ENCODE results near the gene ACSL4. TPM values are rescaled to one million over a fixed set of nuclear protein-coding genes. Genes with fewer than 3 reads are reported as not detected.
"Not testable (repeated sequence)": the region's sequence is repeated elsewhere in the genome, so short reads cannot be mapped to it uniquely, and the experiment has no call there.

The ACSL4 gene
- total and polyA plus RNA-seq, 5 donors from 2014 or later, result 13.4 to 32.2 (median 16.7) TPM

DNA sequence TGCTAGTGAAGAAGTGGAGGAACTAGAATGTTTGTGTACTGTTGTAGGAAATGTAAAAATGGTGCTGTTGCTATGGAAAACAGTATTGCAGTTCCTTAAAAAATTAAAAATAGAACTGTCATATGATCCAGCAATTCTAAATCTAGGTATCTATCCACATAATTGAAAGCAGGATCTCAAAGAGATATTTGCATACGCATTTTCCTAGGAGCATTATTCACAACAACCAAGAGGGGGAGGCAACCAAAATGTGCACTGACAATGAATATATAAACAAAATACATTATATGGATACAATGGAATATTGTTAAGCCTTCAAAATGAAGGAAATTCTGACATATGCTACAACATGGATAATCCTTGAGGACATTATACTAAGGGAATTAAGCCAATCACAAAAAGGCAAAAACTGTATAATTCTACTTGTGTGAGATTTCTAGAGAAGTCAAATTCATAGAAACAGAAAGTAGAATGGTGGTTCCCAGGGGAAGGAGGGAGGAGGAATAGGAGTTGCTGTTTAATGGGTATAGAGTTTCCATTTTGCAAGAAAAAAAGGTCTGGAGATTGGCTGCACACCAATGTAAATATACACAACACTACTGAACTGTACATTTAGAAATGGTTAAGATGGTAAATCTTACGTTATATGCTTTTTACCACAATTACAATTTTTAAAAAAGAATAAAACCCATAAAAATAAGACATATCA lies 72.5 kb downstream of the ACSL4 start:
- Mint-ChIP-seq H3K27ac (no peak overlapping the region), H3K4me1 (peaks cover 0 to 4% (median 0%) of the 10 kb centered on the region in 4 donors), H3K9me3 (peaks cover 0 to 8% (median 0%) of the 10 kb centered on the region in 7 donors), H3K4me3 (no peak overlapping the region), H3K36me3 (peaks cover 19% of the 10 kb centered on the region), H3K27me3 (no peaks in the 10 kb centered on the region)
- Histone ChIP-seq H3K27me3 (ENCODE audit: control insufficient read depth, insufficient read depth, low read length) (no peaks in the 10 kb centered on the region), H3K36me3 (ENCODE audit: control insufficient read depth, insufficient read depth, low read length) (peaks cover 51% of the 10 kb centered on the region), H3K9me3 (ENCODE audit: control insufficient read depth in 2 of 2, low read length in 2 of 2) (no peaks in the 10 kb centered on the region), H3K4me1 (ENCODE audit: control insufficient read depth, insufficient read depth, low read length, poor library complexity, severe bottlenecking) (no peaks in the 10 kb centered on the region), H3K4me3 (ENCODE audit: low read depth, low read length) (no peak overlapping the region), H3K27ac (ENCODE audit: insufficient read depth, low read length, poor library complexity, severe bottlenecking) (no peak overlapping the region)
- ATAC-seq (ENCODE audit: low read depth in 2 of 2) (no peak), DNase-seq (no peak)

- no peak overlapping the region for H3K27ac ChIP-seq (ENCODE audit: insufficient read depth, low read length, poor library complexity, severe bottlenecking)
- no peaks in the 10 kb centered on the region for H3K27me3 ChIP-seq (ENCODE audit: control insufficient read depth, insufficient read depth, low read length)
- H3K9me3 ChIP-seq (ENCODE audit: control insufficient read depth in 2 of 2, low read length in 2 of 2), result no peaks in the 10 kb centered on the region
- Mint-ChIP-seq H3K27ac (peak overlapping the region in 1 of 3 donors; percentile 93), H3K4me1 (peaks cover 0 to 8% (median 0%) of the 10 kb centered on the region in 4 donors), H3K27me3 (no peaks in the 10 kb centered on the region), H3K4me3 (no peak overlapping the region), H3K36me3 (peaks cover 19% of the 10 kb centered on the region), H3K9me3 (peaks cover 0 to 8% (median 2%) of the 10 kb centered on the region in 7 donors)
- no peak for DNase-seq
- peaks cover 38% of the 10 kb centered on the region for H3K36me3 ChIP-seq (ENCODE audit: control insufficient read depth, insufficient read depth, low read length)
- ATAC-seq (ENCODE audit: low read depth in 2 of 2), result no peak
- H3K4me1 ChIP-seq (ENCODE audit: control insufficient read depth, insufficient read depth, low read length, poor library complexity, severe bottlenecking), result no peaks in the 10 kb centered on the region
- no peak overlapping the region for H3K4me3 ChIP-seq (ENCODE audit: low read depth, low read length)
These were observed 74.7 kb downstream of the ACSL4 start for GRCh38 chrX:109658391-109658790.

DNA sequence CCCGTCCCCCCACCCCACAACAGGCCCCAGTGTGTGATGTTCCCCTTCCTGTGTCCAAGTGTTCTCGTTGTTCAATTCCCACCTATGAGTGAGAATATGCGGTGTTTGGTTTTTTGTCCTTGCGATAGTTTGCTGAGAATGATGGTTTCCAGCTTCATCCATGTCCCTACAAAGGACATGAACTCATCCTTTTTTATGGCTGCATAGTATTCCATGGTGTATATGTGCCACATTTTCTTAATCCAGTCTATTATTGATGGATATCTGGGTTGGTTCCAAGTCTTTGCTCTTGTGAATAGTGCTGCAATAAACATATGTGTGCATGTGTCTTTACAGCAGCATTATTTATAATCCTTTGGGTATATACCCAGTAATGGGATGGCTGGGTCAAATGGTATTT lies 75.7 kb downstream of the ACSL4 start:
- H3K27ac ChIP-seq (ENCODE audit: insufficient read depth, low read length, poor library complexity, severe bottlenecking); H3K4me3 ChIP-seq (ENCODE audit: low read depth, low read length); H3K4me1 Mint-ChIP-seq; H3K9me3 ChIP-seq (ENCODE audit: control insufficient read depth in 2 of 2, low read length in 2 of 2); ATAC-seq (ENCODE audit: low read depth in 2 of 2); H3K27me3 Mint-ChIP-seq; H3K27ac Mint-ChIP-seq; H3K4me1 ChIP-seq (ENCODE audit: control insufficient read depth, insufficient read depth, low read length, poor library complexity, severe bottlenecking); H3K27me3 ChIP-seq (ENCODE audit: control insufficient read depth, insufficient read depth, low read length); H3K9me3 Mint-ChIP-seq; DNase-seq; H3K4me3 Mint-ChIP-seq: not testable (repeated sequence)
- H3K36me3 ChIP-seq (ENCODE audit: control insufficient read depth, insufficient read depth, low read length), result peaks cover 27% of the 10 kb centered on the region
- peaks cover 19% of the 10 kb centered on the region for H3K36me3 Mint-ChIP-seq

DNA sequence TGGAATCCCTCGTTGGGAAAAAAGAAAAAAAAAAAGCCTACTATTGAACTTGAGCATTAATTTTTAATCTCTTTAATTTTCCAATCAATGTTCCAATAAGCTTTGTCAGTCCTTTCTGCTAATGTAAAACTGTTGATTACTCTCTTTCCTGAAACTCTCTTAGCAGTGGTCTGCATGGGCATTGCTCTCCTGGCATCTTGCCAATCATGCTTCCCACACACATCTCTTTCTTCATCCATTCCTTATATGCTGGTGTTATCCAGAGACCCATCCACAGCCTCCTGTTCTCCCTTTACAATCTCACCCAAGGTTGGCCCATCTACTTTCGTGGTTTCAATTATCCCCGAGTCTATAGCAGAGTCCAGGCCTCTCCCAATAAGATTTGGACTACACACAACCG lies 76.3 kb downstream of the ACSL4 start:
- Histone ChIP-seq H3K36me3 (ENCODE audit: control insufficient read depth, insufficient read depth, low read length) (peaks cover 21% of the 10 kb centered on the region), H3K4me3 (ENCODE audit: low read depth, low read length) (no peak overlapping the region), H3K27me3 (ENCODE audit: control insufficient read depth, insufficient read depth, low read length) (no peaks in the 10 kb centered on the region), H3K4me1 (ENCODE audit: control insufficient read depth, insufficient read depth, low read length, poor library complexity, severe bottlenecking) (no peaks in the 10 kb centered on the region), H3K27ac (ENCODE audit: insufficient read depth, low read length, poor library complexity, severe bottlenecking) (no peak overlapping the region), H3K9me3 (ENCODE audit: control insufficient read depth in 2 of 2, low read length in 2 of 2) (no peaks in the 10 kb centered on the region)
- no peaks in the 10 kb centered on the region for H3K27me3 Mint-ChIP-seq
- peaks cover 0 to 8% (median 2%) of the 10 kb centered on the region in 7 donors for H3K9me3 Mint-ChIP-seq
- H3K27ac Mint-ChIP-seq, result no peak overlapping the region
- ATAC-seq (ENCODE audit: low read depth in 2 of 2) (no peak), DNase-seq (no peak)
- peaks cover 0 to 8% (median 0%) of the 10 kb centered on the region in 4 donors for H3K4me1 Mint-ChIP-seq
- H3K4me3 Mint-ChIP-seq, result no peak overlapping the region
- peaks cover 19% of the 10 kb centered on the region for H3K36me3 Mint-ChIP-seq

GRCh38 chrX:109655502-109656201 lies 77.4 kb downstream of the ACSL4 start:
- Mint-ChIP-seq H3K9me3 (peaks cover 0 to 8% (median 2%) of the 10 kb centered on the region in 7 donors), H3K4me3 (no peak overlapping the region), H3K4me1 (peaks cover 0 to 8% (median 0%) of the 10 kb centered on the region in 4 donors), H3K27me3 (no peaks in the 10 kb centered on the region), H3K27ac (peak overlapping the region in 1 of 3 donors; percentile 3), H3K36me3 (peaks cover 19% of the 10 kb centered on the region)
- Histone ChIP-seq H3K4me1 (ENCODE audit: control insufficient read depth, insufficient read depth, low read length, poor library complexity, severe bottlenecking) (no peaks in the 10 kb centered on the region), H3K9me3 (ENCODE audit: control insufficient read depth in 2 of 2, low read length in 2 of 2) (no peaks in the 10 kb centered on the region), H3K4me3 (ENCODE audit: low read depth, low read length) (no peak overlapping the region), H3K27me3 (ENCODE audit: control insufficient read depth, insufficient read depth, low read length) (no peaks in the 10 kb centered on the region), H3K36me3 (ENCODE audit: control insufficient read depth, insufficient read depth, low read length) (peaks cover 17% of the 10 kb centered on the region), H3K27ac (ENCODE audit: insufficient read depth, low read length, poor library complexity, severe bottlenecking) (no peak overlapping the region)
- DNase-seq (no peak), ATAC-seq (ENCODE audit: low read depth in 2 of 2) (no peak)

- H3K9me3 Mint-ChIP-seq, result peaks cover 0 to 8% (median 2%) of the 10 kb centered on the region in 7 donors
- ATAC-seq (ENCODE audit: low read depth in 2 of 2) (no peak), DNase-seq (no peak)
- H3K9me3 ChIP-seq (ENCODE audit: control insufficient read depth in 2 of 2, low read length in 2 of 2), result no peaks in the 10 kb centered on the region
- no peak overlapping the region for H3K27ac ChIP-seq (ENCODE audit: insufficient read depth, low read length, poor library complexity, severe bottlenecking)
- no peak overlapping the region for H3K4me3 Mint-ChIP-seq
- peaks cover 14% of the 10 kb centered on the region for H3K36me3 ChIP-seq (ENCODE audit: control insufficient read depth, insufficient read depth, low read length)
- no peak overlapping the region for H3K27ac Mint-ChIP-seq
- no peaks in the 10 kb centered on the region for H3K27me3 Mint-ChIP-seq
- H3K4me1 ChIP-seq (ENCODE audit: control insufficient read depth, insufficient read depth, low read length, poor library complexity, severe bottlenecking), result no peaks in the 10 kb centered on the region
- H3K4me3 ChIP-seq (ENCODE audit: low read depth, low read length), result no peak overlapping the region
- no peaks in the 10 kb centered on the region for H3K27me3 ChIP-seq (ENCODE audit: control insufficient read depth, insufficient read depth, low read length)
- peaks cover 0 to 8% (median 0%) of the 10 kb centered on the region in 4 donors for H3K4me1 Mint-ChIP-seq
- peaks cover 11% of the 10 kb centered on the region for H3K36me3 Mint-ChIP-seq
These were observed 78.4 kb downstream of the ACSL4 start for GRCh38 chrX:109654516-109655109.

DNA sequence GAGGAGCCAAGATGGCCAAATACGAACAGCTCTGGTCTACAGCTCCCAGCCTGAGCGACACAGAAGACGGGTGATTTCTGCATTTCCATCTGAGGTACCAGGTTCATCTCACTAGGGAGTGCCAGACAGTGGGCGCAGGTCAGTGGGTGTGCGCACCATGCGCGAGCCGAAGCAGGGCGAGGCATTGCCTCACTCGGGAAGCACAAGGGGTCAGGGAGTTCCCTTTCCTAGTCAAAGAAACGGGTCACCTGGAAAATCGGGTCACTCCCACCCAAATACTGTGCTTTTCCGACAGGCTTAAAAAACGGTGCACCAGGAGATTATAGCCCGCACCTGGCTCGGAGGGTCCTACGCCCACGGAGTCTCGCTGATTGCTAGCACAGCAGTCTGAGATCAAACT lies 88.4 kb downstream of the ACSL4 start:
- Mint-ChIP-seq H3K4me1 (peaks cover 4 to 13% (median 8%) of the 10 kb centered on the region in 4 donors), H3K27ac (peak overlapping the region in 1 of 3 donors; percentile 4)
- not testable (repeated sequence) for DNase-seq; H3K27me3 ChIP-seq (ENCODE audit: control insufficient read depth, insufficient read depth, low read length); H3K36me3 Mint-ChIP-seq; H3K27ac ChIP-seq (ENCODE audit: insufficient read depth, low read length, poor library complexity, severe bottlenecking); H3K4me1 ChIP-seq (ENCODE audit: control insufficient read depth, insufficient read depth, low read length, poor library complexity, severe bottlenecking); H3K9me3 ChIP-seq (ENCODE audit: control insufficient read depth in 2 of 2, low read length in 2 of 2); H3K27me3 Mint-ChIP-seq; H3K4me3 Mint-ChIP-seq; ATAC-seq (ENCODE audit: low read depth in 2 of 2); H3K36me3 ChIP-seq (ENCODE audit: control insufficient read depth, insufficient read depth, low read length); H3K4me3 ChIP-seq (ENCODE audit: low read depth, low read length); H3K9me3 Mint-ChIP-seq

All from CD4-positive, CD25-positive, alpha-beta regulatory T cell (primary cell).